BE2C (cell line): Measurements from ENCODE around the gene ADK.

Source experiments
- DNase-seq: peaks from one replicate; pipeline ENCODE4 v3.0.0-alpha.2; 2020
- H3K27me3 ChIP-seq: fragments of 250-450 bp; sonication (Bioruptor Pico); 2 replicates; pipeline ENCODE4 v1.5.1; 2020; ENCODE audit warnings: mild to moderate bottlenecking
- H3K36me3 ChIP-seq: fragments of 250-450 bp; sonication (Bioruptor Pico); 2 replicates; pipeline ENCODE4 v1.5.1; 2020; ENCODE audit warnings: mild to moderate bottlenecking
- H3K4me1 ChIP-seq: fragments of 250-450 bp; sonication (Bioruptor Pico); 2 replicates; pipeline ENCODE4 v1.5.1; 2020
- H3K4me3 ChIP-seq: 2 replicates; pipeline ENCODE4 v1.5.1; 2011; ENCODE audit warnings: low read depth, low read length
- H3K9me3 ChIP-seq: fragments of 250-450 bp; sonication (Bioruptor Pico); 2 replicates; pipeline ENCODE4 v1.5.1; 2020
- TF ChIP-seq, protein P1 (sequence below): IDR thresholded peaks from 2 replicates; pipeline ENCODE4 v1.5.1; 2012; ENCODE audit warnings: mild to moderate bottlenecking, low read depth, low read length

The ADK gene

GRCh38 chr10:74620626-74621025 is 469.6 kb downstream of the ADK start:
- H3K36me3 ChIP-seq, result no peaks in the 10 kb centered on the region
- DNase-seq, result no peak
- no peak overlapping the region for H3K4me3 ChIP-seq
- TF ChIP-seq, protein P1, sequence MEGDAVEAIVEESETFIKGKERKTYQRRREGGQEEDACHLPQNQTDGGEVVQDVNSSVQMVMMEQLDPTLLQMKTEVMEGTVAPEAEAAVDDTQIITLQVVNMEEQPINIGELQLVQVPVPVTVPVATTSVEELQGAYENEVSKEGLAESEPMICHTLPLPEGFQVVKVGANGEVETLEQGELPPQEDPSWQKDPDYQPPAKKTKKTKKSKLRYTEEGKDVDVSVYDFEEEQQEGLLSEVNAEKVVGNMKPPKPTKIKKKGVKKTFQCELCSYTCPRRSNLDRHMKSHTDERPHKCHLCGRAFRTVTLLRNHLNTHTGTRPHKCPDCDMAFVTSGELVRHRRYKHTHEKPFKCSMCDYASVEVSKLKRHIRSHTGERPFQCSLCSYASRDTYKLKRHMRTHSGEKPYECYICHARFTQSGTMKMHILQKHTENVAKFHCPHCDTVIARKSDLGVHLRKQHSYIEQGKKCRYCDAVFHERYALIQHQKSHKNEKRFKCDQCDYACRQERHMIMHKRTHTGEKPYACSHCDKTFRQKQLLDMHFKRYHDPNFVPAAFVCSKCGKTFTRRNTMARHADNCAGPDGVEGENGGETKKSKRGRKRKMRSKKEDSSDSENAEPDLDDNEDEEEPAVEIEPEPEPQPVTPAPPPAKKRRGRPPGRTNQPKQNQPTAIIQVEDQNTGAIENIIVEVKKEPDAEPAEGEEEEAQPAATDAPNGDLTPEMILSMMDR, result no peak
- no peaks in the 10 kb centered on the region for H3K4me1 ChIP-seq
- no peaks in the 10 kb centered on the region for H3K27me3 ChIP-seq
- no peaks in the 10 kb centered on the region for H3K9me3 ChIP-seq

DNA sequence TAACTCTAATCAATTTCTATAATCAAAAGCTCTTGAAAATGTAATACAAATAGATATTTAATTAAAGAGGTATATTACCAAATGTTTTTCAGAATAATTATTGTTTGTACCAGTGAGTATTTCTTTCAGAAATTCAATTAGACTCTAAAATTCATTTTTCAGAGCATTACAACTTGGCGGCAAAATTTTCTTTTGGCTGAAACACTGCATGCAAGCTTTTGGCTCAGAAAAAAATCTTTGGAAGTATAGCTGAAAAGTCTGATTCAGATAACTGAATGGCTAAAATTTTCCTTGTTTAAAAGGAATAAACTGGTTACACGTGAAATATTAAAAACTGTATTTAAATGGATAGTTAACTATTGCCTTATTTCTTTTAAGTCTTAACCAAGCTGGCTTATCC is 472.8 kb downstream of the ADK start:
- DNase-seq, result no peak
- H3K27me3 ChIP-seq, result no peaks in the 10 kb centered on the region
- peaks cover 5% of the 10 kb centered on the region; the same call in 1 of the 2 replicates for H3K4me1 ChIP-seq
- H3K9me3 ChIP-seq, result no peaks in the 10 kb centered on the region
- TF ChIP-seq, protein P1, result no peak
- no peak overlapping the region for H3K4me3 ChIP-seq
- H3K36me3 ChIP-seq, result no peaks in the 10 kb centered on the region

GRCh38 chr10:74624501-74624900 is 473.5 kb downstream of the ADK start:
- Histone ChIP-seq H3K4me1 (peaks cover 5% of the 10 kb centered on the region; the same call in 1 of the 2 replicates), H3K36me3 (no peaks in the 10 kb centered on the region), H3K4me3 (no peak overlapping the region), H3K9me3 (no peaks in the 10 kb centered on the region), H3K27me3 (no peaks in the 10 kb centered on the region)
- DNase-seq, result no peak
- TF ChIP-seq, protein P1, result no peak

DNA sequence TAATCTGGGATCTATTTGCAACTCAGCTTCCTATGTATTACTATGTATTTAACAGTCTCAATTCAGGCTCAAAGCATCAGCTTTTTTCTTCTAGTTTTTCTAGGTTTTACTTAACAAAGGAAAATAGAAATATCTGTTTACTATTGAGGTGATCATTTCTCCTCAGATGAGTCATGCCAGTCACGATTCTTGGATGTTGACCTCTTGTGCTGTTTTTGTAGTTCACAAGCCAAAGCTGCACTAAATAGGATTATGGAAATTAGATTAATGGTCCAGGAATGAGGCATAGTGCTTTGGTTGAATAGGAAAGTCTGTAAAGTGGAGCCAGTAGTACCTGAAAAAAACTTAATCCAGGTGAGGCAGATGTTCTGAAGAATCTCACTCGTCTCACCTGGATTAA is 477.1 kb downstream of the ADK start:
- Histone ChIP-seq H3K27me3 (no peaks in the 10 kb centered on the region), H3K4me3 (no peak overlapping the region), H3K4me1 (peaks cover 5% of the 10 kb centered on the region; the same call in 1 of the 2 replicates), H3K9me3 (no peaks in the 10 kb centered on the region), H3K36me3 (no peaks in the 10 kb centered on the region)
- TF ChIP-seq, protein P1, result no peak
- no peak for DNase-seq

GRCh38 chr10:74634995-74635536 is 484.0 kb downstream of the ADK start:
- Histone ChIP-seq H3K4me3 (no peak overlapping the region), H3K9me3 (no peaks in the 10 kb centered on the region), H3K36me3 (no peaks in the 10 kb centered on the region), H3K27me3 (no peaks in the 10 kb centered on the region), H3K4me1 (no peaks in the 10 kb centered on the region)
- no peak for DNase-seq
- TF ChIP-seq, protein P1, result no peak

DNA sequence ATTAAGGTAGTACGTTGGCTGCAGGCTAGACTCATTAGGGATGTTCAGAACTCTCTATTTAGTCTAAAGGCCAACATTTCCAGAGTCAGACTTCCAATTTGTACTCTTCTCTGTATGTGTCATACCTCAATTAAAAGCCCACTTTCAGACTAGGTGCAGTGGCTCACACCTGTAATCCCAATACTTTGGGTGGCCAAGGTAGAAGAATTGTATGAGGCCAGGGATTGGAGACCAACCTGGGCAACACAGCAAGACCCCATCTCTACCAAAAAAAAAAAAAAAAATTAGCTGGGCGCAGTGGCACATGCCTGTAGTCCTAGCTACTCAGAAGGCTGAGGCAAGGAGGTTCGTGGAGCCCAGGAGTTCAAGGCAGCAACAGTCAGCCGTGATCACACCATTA is 484.6 kb downstream of the ADK start:
- H3K4me1 ChIP-seq, result no peaks in the 10 kb centered on the region
- TF ChIP-seq, protein P1, result no peak

More for the DNA sequence above, 484.6 kb downstream of the ADK start:
- DNase-seq, result no peak
- no peaks in the 10 kb centered on the region for H3K27me3 ChIP-seq
- H3K36me3 ChIP-seq, result no peaks in the 10 kb centered on the region
- H3K4me3 ChIP-seq, result no peak overlapping the region
- H3K9me3 ChIP-seq, result no peaks in the 10 kb centered on the region
